Measurements from ENCODE around the gene NDOR1. TPM values are rescaled to one million over a fixed set of nuclear protein-coding genes. Genes with fewer than 3 reads are reported as not detected.

NDOR1 gene
- total RNA-seq, 1 experiment from 2014 or later: 31.8 TPM

DNA sequence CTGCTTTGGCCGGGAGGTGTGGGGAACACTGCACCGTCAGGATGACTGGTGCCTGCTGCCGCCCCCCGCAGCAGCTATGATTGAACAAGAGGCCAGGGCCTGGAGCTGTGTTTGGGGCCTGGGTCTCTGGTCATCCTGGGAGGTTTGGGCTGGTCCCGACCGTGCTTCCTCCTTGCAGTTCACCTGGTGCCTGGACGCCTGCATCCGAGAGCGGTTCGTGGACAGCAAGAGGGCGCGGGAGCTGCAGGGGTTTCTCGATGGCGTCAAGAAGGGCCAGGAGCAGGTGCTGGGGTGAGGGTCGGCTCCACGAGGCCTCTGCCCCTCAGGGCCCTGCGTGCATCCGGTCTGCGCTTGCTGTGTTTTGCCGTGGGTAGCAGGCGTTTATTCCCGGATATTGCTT is 58.6 kb downstream of the NDOR1 start:
- H3K36me3 Mint-ChIP-seq (ENCODE audit: insufficient read depth, unreplicated experiment): peaks cover 68% of the 10 kb centered on the region
- no peaks in the 10 kb centered on the region for H3K27me3 Mint-ChIP-seq (ENCODE audit: insufficient read depth, unreplicated experiment)
- ChIA-PET POLR2A (no interaction called here), CTCF (no interaction called here)
- TF ChIP-seq, protein P1, sequence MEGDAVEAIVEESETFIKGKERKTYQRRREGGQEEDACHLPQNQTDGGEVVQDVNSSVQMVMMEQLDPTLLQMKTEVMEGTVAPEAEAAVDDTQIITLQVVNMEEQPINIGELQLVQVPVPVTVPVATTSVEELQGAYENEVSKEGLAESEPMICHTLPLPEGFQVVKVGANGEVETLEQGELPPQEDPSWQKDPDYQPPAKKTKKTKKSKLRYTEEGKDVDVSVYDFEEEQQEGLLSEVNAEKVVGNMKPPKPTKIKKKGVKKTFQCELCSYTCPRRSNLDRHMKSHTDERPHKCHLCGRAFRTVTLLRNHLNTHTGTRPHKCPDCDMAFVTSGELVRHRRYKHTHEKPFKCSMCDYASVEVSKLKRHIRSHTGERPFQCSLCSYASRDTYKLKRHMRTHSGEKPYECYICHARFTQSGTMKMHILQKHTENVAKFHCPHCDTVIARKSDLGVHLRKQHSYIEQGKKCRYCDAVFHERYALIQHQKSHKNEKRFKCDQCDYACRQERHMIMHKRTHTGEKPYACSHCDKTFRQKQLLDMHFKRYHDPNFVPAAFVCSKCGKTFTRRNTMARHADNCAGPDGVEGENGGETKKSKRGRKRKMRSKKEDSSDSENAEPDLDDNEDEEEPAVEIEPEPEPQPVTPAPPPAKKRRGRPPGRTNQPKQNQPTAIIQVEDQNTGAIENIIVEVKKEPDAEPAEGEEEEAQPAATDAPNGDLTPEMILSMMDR (IDR thresholded peaks at IDR 0.05; ENCODE audit: insufficient read depth in 1 of 2, low read depth in 1 of 2, low read length in 1 of 2, severe bottlenecking in 1 of 2, unreplicated experiment in 1 of 2): no peak
- no peaks in the 10 kb centered on the region for H3K9me3 Mint-ChIP-seq (ENCODE audit: unreplicated experiment)
- H3K4me3 ChIP-seq (ENCODE audit: low read depth, low read length): no peak overlapping the region
- no peak overlapping the region for H3K4me3 Mint-ChIP-seq (ENCODE audit: unreplicated experiment)
- peaks cover 3% of the 10 kb centered on the region for H3K36me3 ChIP-seq (ENCODE audit: control insufficient read depth, insufficient read depth, low read length)
- H3K27ac Mint-ChIP-seq (ENCODE audit: unreplicated experiment): no peak overlapping the region
- no peaks in the 10 kb centered on the region for H3K4me1 ChIP-seq
- no peaks in the 10 kb centered on the region for H3K27me3 ChIP-seq (replicated peaks; ENCODE audit: control insufficient read depth, insufficient read depth, low read length)
- intact Hi-C loops (cut with micrococcal nuclease; ENCODE audit: unreplicated experiment): no loop called here
- no peaks in the 10 kb centered on the region for H3K4me1 Mint-ChIP-seq (ENCODE audit: low read depth, unreplicated experiment)
- no TSS peak for BruUV-seq (replicated peaks)
- no peaks in the 10 kb centered on the region for H3K9me3 ChIP-seq
- no peak for DNase-seq

GRCh38 chr9:137265496-137266161 is 60.1 kb downstream of the NDOR1 start:
- TF ChIP-seq, protein P1 (IDR thresholded peaks at IDR 0.05; ENCODE audit: insufficient read depth in 1 of 2, low read depth in 1 of 2, low read length in 1 of 2, severe bottlenecking in 1 of 2, unreplicated experiment in 1 of 2): no peak
- BruUV-seq (replicated peaks): no TSS peak
- POLR2A ChIA-PET: no interaction called here
- Mint-ChIP-seq H3K4me3 (ENCODE audit: unreplicated experiment) (no peak overlapping the region), H3K36me3 (ENCODE audit: insufficient read depth, unreplicated experiment) (peaks cover 78% of the 10 kb centered on the region), H3K4me1 (ENCODE audit: low read depth, unreplicated experiment) (no peaks in the 10 kb centered on the region), H3K27ac (ENCODE audit: unreplicated experiment) (no peak overlapping the region), H3K27me3 (ENCODE audit: insufficient read depth, unreplicated experiment) (no peaks in the 10 kb centered on the region), H3K9me3 (ENCODE audit: unreplicated experiment) (no peaks in the 10 kb centered on the region)
- no peak overlapping the region for H3K4me3 ChIP-seq (ENCODE audit: low read depth, low read length)
- no peaks in the 10 kb centered on the region for H3K27me3 ChIP-seq (replicated peaks; ENCODE audit: control insufficient read depth, insufficient read depth, low read length)
- no peaks in the 10 kb centered on the region for H3K9me3 ChIP-seq
- CTCF ChIA-PET: interaction anchor here (0.8 kb wide), 1 partner anchor 12 kb away, joined by 3 read pairs; no protein-coding TSS in a partner anchor
- H3K4me1 ChIP-seq: no peaks in the 10 kb centered on the region
- H3K36me3 ChIP-seq (ENCODE audit: control insufficient read depth, insufficient read depth, low read length): peaks cover 3% of the 10 kb centered on the region
- DNase-seq: no peak
- intact Hi-C loops (cut with micrococcal nuclease; ENCODE audit: unreplicated experiment): no loop called here

GRCh38 chr9:137266162-137266527 is 60.6 kb downstream of the NDOR1 start:
- H3K36me3 ChIP-seq (ENCODE audit: control insufficient read depth, insufficient read depth, low read length): peaks cover 3% of the 10 kb centered on the region
- H3K4me1 ChIP-seq: no peaks in the 10 kb centered on the region
- ChIA-PET POLR2A (no interaction called here), CTCF (interaction anchor here (0.8 kb wide), 1 partner anchor 12 kb away, joined by 3 read pairs; no protein-coding TSS in a partner anchor)
- Mint-ChIP-seq H3K36me3 (ENCODE audit: insufficient read depth, unreplicated experiment) (peaks cover 79% of the 10 kb centered on the region), H3K27me3 (ENCODE audit: insufficient read depth, unreplicated experiment) (no peaks in the 10 kb centered on the region), H3K27ac (ENCODE audit: unreplicated experiment) (no peak overlapping the region), H3K9me3 (ENCODE audit: unreplicated experiment) (no peaks in the 10 kb centered on the region), H3K4me1 (ENCODE audit: low read depth, unreplicated experiment) (no peaks in the 10 kb centered on the region), H3K4me3 (ENCODE audit: unreplicated experiment) (no peak overlapping the region)
- TF ChIP-seq, protein P1 (IDR thresholded peaks at IDR 0.05; ENCODE audit: insufficient read depth in 1 of 2, low read depth in 1 of 2, low read length in 1 of 2, severe bottlenecking in 1 of 2, unreplicated experiment in 1 of 2): no peak
- H3K27me3 ChIP-seq (replicated peaks; ENCODE audit: control insufficient read depth, insufficient read depth, low read length): no peaks in the 10 kb centered on the region
- BruUV-seq (replicated peaks): no TSS peak
- DNase-seq: no peak
- H3K4me3 ChIP-seq (ENCODE audit: low read depth, low read length): no peak overlapping the region
- H3K9me3 ChIP-seq: no peaks in the 10 kb centered on the region
- intact Hi-C loops (cut with micrococcal nuclease; ENCODE audit: unreplicated experiment): no loop called here

Small RNA genes lying within 50 kb of the gene (microRNA-seq; reads per million reads assigned to microRNA genes)
- gene MIR3621: not detected

Other genes with a start within 250 kb of the NDOR1 start
- gene PTGDS, start 228.2 kb upstream of the NDOR1 start, total RNA-seq (2022): not detected in 2 replicates
- not detected in 2 replicates for gene LCNL1, start 222.7 kb upstream of the NDOR1 start, total RNA-seq (2022)
- 66.2 TPM in 2 replicates for gene PAXX, start 213.3 kb upstream of the NDOR1 start, total RNA-seq (2022)
- gene CLIC3, start 209.1 kb upstream of the NDOR1 start, total RNA-seq (2022): 4.5 and 4.7 TPM in 2 replicates
- gene ABCA2, start 177.5 kb upstream of the NDOR1 start, total RNA-seq (2022): 22.6 and 27.3 TPM in 2 replicates
- not detected in 2 replicates for gene FUT7, start 173.6 kb upstream of the NDOR1 start, total RNA-seq (2022)
- 44.1 and 49.2 TPM in 2 replicates for gene NPDC1, start 159.5 kb upstream of the NDOR1 start, total RNA-seq (2022)
- 2.9 and 3.4 TPM in 2 replicates for gene ENTPD2, start 151.6 kb upstream of the NDOR1 start, total RNA-seq (2022)
- 53.3 and 57.5 TPM in 2 replicates for gene SAPCD2, start 135.1 kb upstream of the NDOR1 start, total RNA-seq (2022)
- 22.7 and 24.6 TPM in 2 replicates for gene UAP1L1, start 128.2 kb upstream of the NDOR1 start, total RNA-seq (2022)
- 57.7 and 58.0 TPM in 2 replicates for gene MAN1B1, start 118.7 kb upstream of the NDOR1 start, total RNA-seq (2022)
- 230 and 247 TPM in 2 replicates for gene DPP7, start 91.0 kb upstream of the NDOR1 start, total RNA-seq (2022)
- 1.9 and 3.7 TPM in 2 replicates for gene GRIN1, start 66.5 kb upstream of the NDOR1 start, total RNA-seq (2022)
- 2.9 and 3.0 TPM in 2 replicates for gene LRRC26, start 35.6 kb upstream of the NDOR1 start, total RNA-seq (2022)
- 0.70 TPM in 1 of 2 replicates, not detected in the other for gene TMEM210, start 33.6 kb upstream of the NDOR1 start, total RNA-seq (2022)
- gene ANAPC2, start 17.1 kb upstream of the NDOR1 start, total RNA-seq (2022): 66.8 and 67.5 TPM in 2 replicates
- 62.3 and 62.7 TPM in 2 replicates for gene SSNA1, start 17.0 kb upstream of the NDOR1 start, total RNA-seq (2022)
- gene TPRN, start 5.0 kb upstream of the NDOR1 start, total RNA-seq (2022): 34.2 and 37.7 TPM in 2 replicates
- 36.9 and 38.4 TPM in 2 replicates for gene TMEM203, start 52 bp upstream of the NDOR1 start, total RNA-seq (2022)
- 6.3 and 6.5 TPM in 2 replicates for gene RNF208, start 16.5 kb downstream of the NDOR1 start, total RNA-seq (2022)
- 1.7 and 1.8 TPM in 2 replicates for gene CYSRT1, start 19.5 kb downstream of the NDOR1 start, total RNA-seq (2022)
- gene RNF224, start 21.8 kb downstream of the NDOR1 start, total RNA-seq (2022): 0.27 TPM in 1 of 2 replicates, not detected in the other
- 0.19 TPM in 1 of 2 replicates, not detected in the other for gene SLC34A3, start 25.2 kb downstream of the NDOR1 start, total RNA-seq (2022)
- gene TUBB4B, start 35.6 kb downstream of the NDOR1 start, total RNA-seq (2022): 481 and 487 TPM in 2 replicates
- gene STPG3, start 45.6 kb downstream of the NDOR1 start, total RNA-seq (2022): not detected in 2 replicates
- 79.1 and 79.8 TPM in 2 replicates for gene NELFB, start 49.6 kb downstream of the NDOR1 start, total RNA-seq (2022)
- gene TOR4A, start 72.0 kb downstream of the NDOR1 start, total RNA-seq (2022): 1.8 and 1.9 TPM in 2 replicates
- gene NRARP, start 96.6 kb downstream of the NDOR1 start, total RNA-seq (2022): 22.1 and 24.7 TPM in 2 replicates
- gene EXD3, start 217.5 kb downstream of the NDOR1 start, total RNA-seq (2022): 10.9 and 11.2 TPM in 2 replicates
- 7.3 and 8.6 TPM in 2 replicates for gene NOXA1, start 217.7 kb downstream of the NDOR1 start, total RNA-seq (2022)
- 8.5 and 8.6 TPM in 2 replicates for gene ENTPD8, start 235.7 kb downstream of the NDOR1 start, total RNA-seq (2022)

All from Caco-2 (cell line).